Retina (tissue), 1 donor: ENCODE data around the gene KATNB1.
"Not testable (repeated sequence)": the region's sequence is repeated elsewhere in the genome, so short reads cannot be mapped to it uniquely, and the experiment has no call there.

Experiments used
- DNase-seq: peaks from one replicate; pipeline ENCODE4 v3.0.0-alpha.2; 2016

Gene KATNB1

DNA sequence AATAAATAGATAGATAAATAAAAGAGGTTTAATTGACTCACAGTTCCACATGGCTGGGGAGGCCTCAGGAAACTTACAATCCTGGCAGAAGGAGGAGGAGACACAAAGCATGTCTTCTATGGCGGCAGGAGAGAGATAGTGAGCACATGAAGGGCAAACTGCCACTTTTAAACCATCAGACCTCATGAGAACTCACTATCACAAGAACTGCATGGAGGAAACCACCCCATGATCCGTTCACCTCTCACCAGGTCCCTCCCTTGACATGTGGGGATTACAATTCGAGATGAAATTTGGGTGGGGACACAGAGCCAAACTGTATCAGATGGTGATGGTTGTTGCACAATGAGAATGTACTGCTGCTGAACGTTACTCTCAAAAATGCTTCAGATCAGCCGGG lies 44.3 kb downstream of the KATNB1 start:
- not testable (repeated sequence) for DNase-seq

DNA sequence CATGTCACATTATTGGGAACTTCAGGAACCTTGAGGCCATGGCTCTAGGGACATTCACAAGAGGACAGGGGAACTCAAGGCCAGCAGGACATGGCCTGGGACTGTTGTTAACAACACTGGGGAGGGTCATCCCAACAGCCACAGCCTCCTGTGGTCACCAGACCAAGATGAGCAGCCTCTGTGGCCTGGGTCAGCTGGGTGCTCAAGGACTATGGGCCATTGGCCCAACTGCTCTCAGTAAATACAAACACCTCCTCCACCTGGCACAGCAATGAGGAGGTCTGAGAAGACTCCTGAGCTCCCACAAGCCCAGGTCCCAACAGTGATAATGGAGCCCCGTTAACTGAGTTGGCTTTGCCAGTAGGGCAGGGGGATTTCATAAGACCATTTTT lies 45.8 kb downstream of the KATNB1 start:
- DNase-seq: no peak

DNA sequence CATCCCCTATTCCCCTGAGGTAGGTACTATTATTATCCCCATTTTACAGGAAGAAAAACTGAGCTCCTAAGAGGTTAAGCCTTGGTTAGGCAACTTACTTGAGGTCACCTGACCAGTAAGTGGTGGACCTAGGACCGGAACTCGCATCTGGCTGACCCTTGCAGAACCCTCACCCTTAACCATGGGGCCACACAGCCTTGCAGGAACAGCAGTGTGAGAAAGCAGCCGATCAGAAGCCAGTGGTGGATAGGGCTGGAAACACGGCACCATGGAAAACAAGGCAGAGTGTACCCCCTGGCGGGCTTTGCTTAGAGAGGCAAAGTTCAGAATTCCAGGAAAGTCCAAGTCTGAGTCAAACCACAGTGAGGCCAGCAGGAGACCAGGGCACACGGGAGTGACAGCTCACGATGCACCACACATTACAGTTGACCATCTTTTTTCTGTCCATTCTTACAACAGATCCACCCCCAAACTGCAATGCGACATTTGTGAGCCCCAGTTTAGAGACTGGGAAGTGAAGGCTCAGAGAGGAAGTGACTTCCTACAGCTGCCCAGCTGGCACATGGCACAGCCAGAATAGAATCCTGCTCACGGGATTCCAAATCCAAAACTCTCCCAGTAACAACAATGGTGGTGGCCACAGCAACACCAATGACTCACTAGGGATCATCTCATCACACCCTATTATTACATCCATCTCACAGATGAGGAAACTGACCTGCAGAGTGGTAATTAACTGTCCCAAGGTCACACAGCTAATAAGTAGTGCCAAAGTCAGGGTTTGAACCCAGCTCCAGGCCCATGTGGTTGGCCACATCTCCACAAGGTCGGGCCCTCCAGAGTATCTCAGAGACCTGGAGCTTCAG lies 46.4 kb downstream of the KATNB1 start:
- DNase-seq: no peak

DNA sequence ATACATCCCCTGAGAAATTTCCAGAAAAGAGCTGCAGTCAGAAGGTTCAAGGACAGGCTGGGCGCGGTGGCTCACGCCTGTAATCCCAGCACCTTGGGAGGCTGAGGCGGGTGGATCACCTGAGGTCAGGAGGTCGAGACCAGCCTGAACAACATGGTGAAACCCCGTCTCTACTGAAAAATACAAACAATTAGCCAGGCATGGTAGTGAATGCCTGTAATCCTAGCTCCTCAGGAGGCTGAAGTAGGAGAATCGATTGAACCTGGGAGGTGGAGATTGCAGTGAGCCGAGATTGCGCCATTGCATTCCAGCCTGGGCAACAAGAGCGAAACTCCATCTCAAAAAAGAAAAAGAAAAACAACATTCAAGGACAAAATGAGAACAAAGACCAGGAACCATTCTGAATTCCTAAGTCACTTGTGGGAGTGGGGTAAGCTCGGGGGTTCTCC lies 47.1 kb downstream of the KATNB1 start:
- not testable (repeated sequence) for DNase-seq

DNA sequence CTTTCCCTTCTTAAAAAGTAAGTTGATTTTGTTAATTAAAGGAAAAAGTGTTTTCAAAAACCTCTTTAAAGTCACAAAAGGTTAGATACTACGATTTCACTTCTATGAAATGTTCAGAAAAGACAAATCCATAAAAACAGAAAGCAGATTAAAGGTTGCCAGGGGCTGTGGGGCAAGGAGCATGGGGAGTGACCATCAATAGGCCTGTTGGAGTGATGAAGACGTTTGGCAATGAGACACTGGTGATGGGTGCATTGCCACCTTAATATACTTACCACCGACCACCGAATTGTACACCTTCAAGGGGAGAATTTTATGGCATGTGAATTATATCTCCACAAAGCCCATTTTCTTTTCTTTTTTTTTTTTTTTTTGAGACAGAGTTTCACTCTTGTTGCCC lies 47.5 kb downstream of the KATNB1 start:
- DNase-seq: no peak

DNA sequence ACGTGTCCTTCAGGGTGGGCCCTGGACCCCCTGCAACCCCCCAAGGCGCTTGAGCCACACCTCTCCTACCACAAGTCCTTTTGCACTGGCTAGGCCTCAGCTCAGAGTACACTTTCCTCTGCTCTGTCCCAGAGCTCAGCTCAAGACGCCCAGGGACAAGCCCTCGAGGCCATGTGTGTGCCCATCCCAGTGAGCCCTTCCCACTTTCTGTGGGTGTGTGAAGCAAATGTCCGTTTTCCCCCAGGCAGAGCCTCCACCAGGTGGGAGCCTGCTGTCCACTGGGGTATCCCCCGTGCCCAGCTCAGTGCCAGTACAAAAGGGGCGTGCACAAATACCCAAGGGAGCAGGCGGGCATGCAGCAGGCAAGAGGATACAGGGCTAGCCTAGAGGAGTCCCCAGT lies 48.3 kb downstream of the KATNB1 start:
- no peak for DNase-seq

DNA sequence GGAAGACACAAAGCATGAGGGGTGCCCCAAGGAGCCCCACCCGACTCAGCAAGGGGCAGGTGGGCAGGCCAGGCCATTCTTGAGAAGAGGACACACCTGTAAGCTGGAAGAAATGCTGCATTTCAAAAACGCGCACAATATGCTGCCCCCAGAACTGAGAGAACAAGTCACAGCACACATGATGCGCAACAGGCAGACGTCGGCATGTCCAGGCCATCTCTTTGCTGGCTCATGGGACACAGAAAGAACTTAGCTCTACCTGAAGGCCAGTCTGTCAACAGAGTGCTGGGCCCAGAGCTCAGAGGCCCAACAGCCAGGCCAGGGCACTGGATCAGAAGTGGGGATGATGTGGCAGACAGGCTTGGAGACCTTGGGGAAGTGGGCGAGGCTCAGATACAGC lies 48.8 kb downstream of the KATNB1 start:
- DNase-seq: no peak

DNA sequence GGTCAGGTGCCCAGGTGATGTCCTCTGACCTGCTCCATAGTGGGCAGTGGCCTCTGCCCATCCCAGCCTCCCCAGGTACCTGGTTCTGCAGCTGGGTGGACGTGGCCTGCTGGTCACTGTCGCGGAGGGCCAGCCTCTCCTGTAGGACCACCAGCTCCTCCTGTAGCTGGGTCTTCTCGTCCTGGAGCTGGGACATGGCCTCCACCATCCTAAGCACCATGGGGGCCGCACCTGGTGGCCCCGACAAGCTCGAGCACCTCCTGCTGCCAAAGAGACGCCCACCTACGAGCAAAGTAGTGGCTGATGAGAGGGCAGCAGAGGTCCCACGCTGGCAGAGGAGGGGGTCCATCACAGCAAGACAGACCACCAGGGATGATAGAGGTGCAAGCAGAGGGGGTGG lies 49.8 kb downstream of the KATNB1 start:
- no peak for DNase-seq

DNA sequence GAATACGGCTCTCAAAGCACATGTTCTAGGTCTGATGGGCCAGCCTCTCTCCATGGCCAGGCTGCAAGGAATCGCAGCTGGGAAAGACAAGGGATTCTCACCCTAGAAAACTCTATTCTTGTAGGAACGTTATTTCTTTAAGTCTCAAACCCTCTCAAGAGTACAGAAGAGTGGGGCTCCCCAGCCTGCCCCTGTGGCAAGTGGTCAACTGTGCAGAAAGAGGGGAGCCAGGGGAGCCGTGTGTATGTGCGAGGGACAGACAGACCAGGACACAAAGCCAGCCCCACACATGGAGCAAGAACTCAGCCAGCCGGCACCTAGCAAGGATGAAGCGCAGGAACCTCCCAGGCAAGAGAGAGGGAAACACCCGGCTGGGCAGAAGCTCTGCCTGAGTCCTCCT lies 50.4 kb downstream of the KATNB1 start:
- DNase-seq: no peak

DNA sequence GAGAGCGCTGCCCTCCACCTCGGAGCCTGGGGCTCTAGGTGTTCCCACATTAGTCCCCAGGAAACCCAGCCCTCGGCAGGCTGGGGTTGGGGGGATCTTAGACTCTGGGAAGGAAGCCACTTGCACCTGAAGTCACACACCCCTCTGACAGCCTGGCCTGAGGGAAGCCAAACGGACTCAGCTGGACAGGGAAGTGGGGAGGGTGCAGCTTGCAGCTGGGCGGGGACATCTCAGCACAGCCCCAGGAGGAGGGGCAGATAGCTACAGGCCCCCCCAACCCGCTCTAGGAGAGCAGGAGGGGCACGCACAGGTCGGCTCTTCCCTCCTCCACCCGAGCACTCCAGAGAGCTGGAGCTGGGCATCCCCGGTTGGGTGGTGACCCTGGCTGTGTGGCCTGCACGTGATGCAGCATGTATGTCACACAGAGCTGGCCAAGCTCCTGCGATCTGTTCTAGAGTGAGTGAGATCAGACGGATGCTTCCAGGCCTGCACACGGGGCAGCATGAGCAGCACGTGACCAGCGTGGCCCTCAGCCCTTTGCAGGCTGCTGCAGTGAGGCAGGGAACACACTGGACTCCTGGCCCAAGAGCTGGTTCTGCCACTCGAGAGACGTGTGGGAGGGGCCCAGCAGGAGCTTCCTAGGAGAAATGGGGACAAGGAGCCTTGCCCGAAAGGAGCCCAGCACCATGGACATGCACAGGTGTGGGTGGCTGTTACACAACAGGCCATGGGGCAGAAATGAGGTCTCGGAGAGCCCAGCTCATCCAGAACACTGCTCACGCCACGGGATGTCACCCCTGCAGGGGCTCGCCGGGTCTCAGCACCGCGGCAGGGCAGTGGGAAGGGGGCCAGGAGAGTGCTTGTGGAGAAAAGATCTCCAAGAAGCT lies 51.3 kb downstream of the KATNB1 start:
- DNase-seq: no peak

DNA sequence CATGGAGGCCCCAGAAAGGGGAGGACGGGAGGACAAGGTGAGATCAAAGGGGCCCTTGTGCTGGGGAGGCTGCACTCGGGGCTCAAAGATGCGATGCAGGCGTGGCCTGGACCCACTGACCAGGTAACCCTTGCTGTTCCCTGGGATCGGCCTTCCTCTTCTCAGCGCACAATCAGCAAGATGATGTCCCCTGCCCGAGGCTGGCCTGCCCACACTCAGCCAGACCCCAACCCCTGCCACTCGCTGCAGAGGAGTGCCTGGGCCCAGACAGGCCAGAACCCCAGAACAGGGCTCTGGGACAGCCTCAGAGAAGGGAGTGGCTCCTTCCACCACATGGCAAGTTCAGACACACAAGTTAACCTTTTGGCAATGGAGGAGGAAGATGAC lies 51.9 kb downstream of the KATNB1 start:
- no peak for DNase-seq

DNA sequence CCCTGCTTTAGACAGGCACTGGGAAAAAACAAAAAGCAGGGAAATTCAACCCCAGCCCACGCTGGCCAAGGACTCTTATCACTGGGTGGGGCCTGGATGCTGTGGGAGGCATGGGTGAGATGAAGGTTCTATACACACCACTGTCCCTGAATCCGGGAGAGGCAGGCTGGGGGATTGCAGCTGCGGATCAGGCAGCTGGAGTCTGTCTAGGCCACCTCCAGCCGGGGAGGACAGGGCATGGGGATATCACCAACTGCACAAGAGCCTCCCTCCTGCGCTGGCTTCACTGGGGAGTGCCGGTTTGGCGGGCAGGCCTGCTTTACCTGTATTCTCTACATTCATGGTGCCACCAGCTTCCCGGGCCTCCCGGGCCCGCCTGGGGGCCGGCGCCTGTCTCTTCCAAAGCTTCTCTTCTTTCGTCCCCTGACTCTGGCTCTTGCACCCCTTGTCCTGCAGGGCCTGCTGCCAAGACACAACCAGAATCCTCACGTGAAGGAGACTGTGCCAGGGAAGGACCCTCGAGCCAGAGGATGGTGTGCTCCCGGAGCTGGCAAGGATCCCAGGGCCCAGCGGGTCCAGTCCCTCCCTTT lies 52.8 kb downstream of the KATNB1 start:
- no peak for DNase-seq

DNA sequence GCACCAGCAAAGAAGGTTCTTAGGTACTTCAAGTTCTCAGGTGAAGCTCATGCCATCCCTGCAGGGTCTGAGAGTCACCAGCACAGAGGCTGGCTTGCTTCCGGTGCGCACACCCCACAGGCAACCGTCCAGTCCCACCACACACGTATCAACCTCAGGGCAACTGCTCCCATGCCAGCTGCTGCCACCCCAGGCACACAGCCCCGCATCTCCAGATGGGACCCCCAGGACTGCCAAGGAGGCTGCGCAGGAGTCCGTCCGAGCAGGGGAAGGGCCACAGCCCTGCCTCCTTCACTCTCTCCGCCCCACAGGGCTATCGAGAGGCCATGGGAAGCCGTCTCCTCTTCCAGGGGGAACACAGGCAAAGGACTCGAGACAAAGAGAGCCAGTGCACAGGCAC lies 53.4 kb downstream of the KATNB1 start:
- no peak for DNase-seq

DNA sequence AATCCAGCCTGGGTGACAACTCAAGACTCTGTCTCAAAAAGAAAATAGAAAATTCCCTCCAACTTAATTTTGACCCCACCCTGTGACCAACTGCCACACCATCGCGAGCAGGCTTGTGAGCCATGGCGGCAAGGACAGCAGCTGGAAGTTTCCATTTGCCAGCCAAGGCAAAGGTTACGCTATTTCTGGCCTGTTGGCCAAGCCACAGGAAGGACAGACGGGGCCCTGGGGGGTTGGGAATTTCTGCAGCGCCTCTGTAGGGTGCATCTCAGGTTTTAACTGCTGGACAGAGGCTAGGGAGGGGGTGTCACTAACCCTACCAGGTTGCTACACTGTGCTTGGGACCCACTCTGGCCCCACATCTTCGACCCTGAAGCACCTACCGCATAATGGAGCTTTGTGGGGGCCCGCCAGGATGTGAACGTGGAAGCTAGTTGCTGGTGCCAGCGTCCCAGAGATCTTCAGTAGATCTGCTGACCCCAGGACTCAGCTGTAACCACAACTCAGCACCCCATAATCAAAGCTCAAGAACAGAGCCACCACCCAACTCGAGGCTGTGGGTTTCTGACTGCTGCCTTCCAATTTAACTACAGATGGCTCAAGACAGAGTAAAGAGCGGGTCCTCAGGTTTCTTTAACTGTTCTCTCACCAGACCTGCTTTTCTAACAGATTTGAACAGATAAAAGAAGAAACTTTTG lies 55.8 kb downstream of the KATNB1 start:
- DNase-seq: no peak

DNA sequence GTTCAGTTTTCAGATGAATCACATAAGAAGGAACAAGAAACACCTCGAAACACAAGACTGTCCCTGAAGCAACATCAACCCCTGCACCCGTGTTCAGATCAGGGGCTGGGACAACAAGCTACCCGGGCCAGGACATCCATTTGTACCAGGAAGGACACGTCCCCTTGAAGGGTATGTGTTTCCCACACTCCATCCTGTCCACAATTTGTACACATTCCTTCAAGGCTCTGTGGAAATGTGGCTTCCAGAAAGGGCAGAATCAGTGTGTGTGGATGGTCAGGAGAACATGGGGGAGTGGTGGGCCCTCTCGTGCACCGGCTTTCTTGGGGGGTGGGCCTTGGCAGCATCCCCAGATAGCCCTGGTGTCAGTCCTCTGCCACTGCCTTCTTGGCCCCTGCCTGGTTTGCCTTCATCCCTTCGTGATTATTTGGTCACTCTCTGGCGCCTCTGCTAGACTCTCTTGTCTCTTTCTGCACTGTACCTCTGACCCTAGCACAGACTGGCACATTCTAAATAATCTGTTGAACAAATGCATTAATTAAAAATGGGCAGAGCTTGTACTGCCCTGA lies 56.4 kb downstream of the KATNB1 start:
- DNase-seq: no peak

DNA sequence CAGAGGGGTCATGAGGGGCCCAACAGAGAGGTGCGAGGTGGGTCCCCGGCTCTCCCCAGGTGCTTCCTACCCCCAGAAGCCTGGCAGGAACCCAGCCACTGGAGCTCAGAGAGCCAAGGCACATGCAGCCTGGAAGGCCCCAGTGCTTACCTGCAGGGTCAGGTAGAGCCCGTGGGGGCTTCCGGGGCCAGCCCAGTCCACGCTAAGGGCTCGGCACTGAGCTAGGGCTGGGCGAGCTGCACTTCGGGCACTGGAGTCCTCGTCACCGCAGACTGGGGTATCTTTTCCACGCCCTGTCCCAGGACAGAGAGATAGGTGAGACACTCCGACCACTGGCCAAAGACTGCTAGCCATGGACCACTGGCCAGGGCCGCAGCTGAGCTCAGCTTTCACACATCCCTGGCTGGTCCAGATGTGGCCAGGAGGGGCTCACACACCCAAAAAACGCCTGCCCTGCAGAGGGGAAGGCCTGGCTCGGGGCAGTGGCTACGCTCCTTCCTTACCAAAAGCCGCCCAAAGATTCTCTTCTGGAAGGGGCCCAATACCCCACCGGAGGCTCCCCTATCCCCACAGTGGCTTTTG lies 59.4 kb downstream of the KATNB1 start:
- no peak for DNase-seq

DNA sequence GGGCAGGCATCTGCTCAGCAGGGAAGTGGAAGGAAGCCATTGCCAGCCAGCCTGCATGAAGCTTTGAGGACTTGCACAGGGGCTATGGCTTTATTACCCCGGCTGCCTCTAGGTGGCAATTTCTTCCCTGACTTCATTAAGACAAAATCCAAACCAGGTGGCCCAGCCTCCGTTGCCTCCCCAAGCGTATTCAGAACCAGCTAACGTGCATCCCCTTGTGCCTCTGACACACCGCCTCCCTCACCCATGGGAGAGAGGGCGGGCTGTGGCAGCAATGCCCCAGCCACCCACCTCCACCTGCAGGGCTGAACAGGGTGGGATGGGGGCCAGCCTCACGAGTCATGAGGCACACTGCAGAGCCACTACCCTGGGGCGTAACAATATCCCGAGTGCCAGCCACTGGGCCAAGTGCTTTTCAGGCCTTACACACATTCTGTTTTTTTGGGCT lies 59.9 kb downstream of the KATNB1 start:
- peak; percentile 39 for DNase-seq

DNA sequence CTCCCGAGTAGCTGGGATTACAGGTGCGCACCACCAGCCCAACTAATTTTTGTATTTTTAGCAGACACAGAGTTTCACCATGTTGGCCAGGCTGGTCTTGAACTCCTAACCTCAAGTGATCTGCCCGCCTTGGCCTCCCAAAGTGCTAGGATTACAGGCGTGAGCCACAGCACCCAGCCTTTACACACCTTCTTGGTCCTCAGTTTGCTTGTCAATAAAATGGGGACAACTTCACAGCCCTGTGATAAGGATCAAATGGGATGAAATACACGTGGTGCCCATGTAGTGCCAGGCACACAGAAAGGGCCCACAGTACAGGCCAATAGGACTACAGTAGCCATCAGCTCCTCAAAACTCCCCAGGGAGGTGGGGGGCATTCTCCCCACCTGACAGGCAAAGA lies 60.4 kb downstream of the KATNB1 start:
- not testable (repeated sequence) for DNase-seq

DNA sequence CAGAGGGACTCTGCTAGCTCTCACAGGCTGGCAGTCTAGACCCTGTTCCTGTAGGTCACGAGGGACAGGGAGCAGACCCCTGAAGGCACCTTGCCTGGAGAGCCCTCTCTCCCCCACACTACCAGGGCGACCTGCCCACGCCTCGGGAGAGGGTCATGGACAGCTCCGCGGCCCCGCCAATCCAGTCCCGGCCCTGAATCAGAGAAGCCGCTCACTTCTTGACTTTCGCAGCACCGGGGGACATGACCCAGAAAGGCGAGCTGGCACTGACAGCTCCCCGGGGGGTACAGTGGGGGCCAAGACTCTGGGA lies 61.6 kb downstream of the KATNB1 start:
- DNase-seq: no peak

DNA sequence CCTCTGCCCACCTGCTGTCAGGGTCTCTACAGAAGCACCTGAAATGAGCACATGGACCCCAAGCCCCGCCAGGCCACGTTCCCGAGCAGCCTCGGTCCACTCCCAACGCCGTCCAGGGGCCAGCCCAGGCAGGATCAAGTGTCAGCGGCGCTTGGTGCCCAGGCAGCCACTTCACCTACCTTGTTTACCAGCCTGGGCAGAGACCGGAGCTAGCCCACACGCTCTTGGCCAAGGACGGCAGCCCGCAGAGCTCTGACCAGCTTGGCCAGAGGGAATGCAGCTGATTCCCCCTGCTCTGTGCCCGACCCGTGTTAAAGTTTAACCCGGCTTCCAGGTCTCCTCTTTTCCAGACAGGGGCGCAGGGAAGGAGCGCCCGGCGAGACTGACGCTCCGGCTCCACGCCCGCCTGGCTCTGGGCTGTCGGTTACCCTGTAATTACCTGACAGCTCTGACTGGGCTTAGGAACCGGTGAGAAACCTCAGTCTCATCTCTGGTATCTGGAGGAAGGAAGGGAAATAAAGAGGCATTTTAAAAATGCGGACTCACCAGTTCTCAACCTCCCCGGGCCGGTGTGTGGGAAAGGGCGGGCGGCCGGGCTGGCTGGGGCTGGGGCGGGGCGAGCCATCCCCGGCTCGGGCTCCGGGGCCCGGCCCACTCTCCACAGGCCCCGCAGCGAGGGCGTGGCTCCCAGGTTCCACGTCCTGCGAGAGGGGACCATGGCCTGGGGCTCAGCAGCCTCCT lies 62.1 kb downstream of the KATNB1 start:
- DNase-seq: peak; percentile 52

DNA sequence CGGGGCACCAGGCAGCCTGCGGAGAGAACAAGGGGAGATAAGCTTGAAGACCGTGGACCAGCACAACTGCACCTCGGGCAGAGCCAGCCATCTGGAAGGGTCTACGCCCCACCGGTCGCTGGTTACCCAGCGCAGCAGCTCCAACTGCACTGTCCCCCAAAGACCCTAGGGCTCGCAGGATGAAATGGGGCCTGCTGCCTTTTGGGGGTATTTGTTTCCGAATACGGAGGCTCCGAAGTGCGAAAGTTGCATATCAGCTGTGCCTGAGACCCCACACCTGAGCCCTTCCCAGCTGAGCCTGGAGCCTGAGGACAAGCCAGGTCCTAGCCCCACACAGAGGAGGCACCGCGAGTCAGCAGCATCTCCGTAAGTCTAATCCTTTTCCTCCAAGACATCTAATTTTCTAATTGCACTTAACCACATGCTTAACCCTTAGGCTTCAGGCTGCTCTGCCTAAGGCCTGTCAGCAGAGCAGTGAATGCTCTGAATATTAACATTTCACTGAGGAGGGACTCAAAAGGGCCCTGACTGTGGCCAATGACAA lies 62.8 kb downstream of the KATNB1 start:
- no peak for DNase-seq
